Left kidney (tissue), 2 donors: ENCODE data around the gene PRR3. TPM values are rescaled to one million over a fixed set of nuclear protein-coding genes. Genes with fewer than 3 reads are reported as not detected.

Source experiments
- DNase-seq: peaks from one replicate; pipeline ENCODE4 v3.0.0-alpha.2; 2013
- polyA plus RNA-seq: library from polyadenylated mRNA; unstranded; fragments of 120-200 nt; gene quantifications from one replicate; pipeline ENCODE4 v1.2.1, GENCODE V29; 2013; ENCODE audit not compliant: insufficient read length

The PRR3 gene
- polyA plus RNA-seq, 1 donor = 40.2 TPM

- DNase-seq = no peak
These were observed 23.4 kb upstream of the PRR3 start for GRCh38 chr6:30533460-30534294.

DNA sequence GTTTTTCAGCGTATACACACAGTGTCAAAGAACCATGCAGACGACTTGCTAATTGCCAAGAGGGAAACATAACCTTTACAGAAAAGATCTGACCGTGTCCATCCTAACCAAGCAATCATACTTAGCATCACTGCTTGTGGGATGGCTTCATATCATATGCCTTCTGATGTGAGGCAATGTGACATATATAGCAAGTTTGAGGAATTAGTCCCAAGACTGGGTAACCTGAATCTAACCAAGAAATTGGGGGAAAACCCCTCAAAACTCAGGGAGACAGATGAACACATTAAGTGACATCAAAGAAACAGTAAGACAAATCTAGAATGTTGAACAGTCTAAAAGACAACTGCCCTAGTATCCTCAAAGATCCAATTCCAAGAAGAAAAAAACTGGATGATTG lies 19.2 kb upstream of the PRR3 start:
- DNase-seq = no peak

GRCh38 chr6:30541515-30542403 lies 15.3 kb upstream of the PRR3 start:
- DNase-seq = peak; percentile 84

GRCh38 chr6:30542404-30542725 lies 14.7 kb upstream of the PRR3 start:
- DNase-seq = no peak

DNA sequence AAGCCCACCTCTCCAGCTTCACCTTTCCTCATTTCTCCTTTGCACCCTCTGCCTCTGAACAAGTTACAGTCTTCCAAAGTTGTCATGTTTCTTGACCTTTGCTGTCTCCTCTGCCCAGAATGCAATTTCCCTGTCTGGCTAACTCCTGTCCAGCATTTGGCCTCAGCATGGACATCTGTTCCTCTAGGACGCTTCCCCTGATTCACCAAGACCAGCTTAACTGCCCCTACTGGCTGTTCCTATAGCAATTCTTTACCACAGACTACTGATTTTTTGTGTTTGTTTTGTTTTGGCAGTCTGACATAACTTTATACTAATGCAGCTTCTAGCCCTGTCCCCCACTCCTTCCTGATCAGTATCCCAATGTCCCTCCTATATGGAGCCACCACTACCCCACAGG lies 14.2 kb upstream of the PRR3 start:
- DNase-seq = no peak

GRCh38 chr6:30543821-30544220 lies 13.3 kb upstream of the PRR3 start:
- DNase-seq = no peak

DNA sequence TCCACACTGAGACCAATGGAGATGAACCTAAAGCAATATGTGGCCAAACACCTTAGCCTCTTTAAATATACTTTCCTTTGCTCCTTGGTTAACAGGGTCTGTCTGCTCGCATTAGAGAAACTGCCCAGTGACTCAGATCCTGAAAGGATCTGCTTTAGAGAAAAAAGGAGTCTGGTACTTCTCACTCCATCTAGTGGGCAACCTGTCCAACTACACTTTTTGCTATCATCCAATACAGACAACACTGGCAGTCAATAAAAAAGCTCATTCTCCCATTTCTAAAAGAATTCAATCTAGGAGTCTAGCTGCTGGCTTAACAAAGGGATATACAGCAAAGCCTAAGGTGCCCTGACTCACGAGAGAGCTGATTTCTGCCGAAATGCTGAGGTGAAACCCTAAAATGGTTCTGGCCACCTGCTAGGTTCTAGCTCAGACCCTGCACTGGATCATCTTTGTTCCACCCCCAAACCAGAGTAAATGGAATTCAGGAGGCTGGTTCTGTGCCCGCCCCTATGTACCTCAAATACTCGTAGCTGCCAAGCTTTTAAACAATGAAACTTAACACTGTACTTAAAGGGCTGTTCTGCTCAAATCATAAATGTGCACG lies 12.3 kb upstream of the PRR3 start:
- DNase-seq = peak; percentile 45

- DNase-seq = no peak
These were observed 9.6 kb upstream of the PRR3 start for GRCh38 chr6:30547454-30547853.

DNA sequence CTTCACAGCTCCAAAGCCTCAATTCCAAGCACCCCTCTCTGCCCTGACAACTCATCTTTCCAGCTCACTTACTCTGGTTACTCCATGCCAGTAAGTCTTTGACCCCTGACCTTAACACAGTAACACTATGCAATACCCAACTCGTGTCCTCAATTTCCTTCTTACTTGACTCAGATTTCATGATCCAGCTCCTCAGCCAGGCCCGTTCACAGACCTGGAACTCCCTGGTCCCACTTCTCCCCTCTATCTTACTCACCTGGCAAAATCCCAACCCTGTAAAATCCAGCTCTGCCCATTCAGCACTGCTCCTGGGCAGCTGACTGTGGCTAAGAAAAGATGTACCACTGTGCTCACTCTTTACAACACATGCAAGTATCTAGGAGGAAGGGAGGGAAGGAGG lies 8.7 kb upstream of the PRR3 start:
- no peak for DNase-seq

GRCh38 chr6:30554404-30554803 lies 2.7 kb upstream of the PRR3 start:
- no peak for DNase-seq

DNA sequence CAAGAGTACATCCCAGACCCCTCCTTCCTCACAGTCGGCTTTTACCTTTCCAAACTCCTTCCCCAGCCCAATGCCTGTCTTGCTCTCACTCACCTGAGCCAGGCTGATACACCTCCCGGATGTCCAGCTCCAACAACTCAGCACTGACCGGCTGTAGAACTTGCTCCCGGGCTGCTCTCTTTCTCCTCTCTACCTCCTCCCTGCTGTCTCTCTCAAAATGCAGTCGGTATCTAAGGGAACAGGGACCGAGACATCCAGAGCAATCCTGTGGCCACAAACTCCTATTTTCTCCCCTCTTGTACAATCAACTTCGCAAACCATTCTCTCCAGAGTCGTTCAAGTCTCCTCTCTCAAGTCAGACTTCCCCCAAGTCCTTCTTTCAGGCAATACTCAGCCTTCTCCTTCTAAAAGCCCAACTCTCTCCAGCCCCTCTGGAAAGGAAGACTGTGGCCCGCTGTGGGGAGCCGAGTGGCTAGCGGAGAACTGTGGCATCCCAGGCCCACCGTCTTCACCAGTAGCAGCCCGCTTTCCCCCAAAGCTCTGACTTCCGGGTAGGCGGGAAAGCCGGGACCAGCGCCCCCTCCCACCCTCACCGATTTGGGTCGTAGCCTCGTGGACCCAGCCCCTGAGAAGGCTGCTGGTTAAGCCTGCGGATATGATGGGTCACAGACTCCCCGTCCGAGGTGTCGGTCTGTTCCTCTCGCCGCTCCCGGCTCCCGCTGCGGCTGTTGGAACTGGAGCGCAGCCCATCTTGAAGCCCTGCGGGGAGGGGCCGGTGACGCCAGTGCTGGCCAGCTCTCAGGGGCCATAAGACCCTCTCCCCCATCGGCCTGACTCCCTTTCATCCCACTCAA lies 1.9 kb upstream of the PRR3 start:
- no peak for DNase-seq

DNA sequence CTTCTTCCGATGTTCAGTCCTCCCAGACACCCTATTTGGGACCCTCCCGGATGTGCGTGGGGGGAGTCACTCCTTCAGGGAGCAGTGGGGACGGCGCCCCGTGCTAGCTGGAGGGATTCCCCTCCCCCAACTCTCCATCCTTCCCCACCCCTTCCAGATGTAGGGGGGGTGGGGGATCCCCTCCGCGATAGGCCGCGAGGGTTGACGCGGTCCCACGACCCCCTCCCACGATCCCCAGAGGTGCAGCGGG lies 1.4 kb upstream of the PRR3 start:
- DNase-seq = peak; percentile 60

DNA sequence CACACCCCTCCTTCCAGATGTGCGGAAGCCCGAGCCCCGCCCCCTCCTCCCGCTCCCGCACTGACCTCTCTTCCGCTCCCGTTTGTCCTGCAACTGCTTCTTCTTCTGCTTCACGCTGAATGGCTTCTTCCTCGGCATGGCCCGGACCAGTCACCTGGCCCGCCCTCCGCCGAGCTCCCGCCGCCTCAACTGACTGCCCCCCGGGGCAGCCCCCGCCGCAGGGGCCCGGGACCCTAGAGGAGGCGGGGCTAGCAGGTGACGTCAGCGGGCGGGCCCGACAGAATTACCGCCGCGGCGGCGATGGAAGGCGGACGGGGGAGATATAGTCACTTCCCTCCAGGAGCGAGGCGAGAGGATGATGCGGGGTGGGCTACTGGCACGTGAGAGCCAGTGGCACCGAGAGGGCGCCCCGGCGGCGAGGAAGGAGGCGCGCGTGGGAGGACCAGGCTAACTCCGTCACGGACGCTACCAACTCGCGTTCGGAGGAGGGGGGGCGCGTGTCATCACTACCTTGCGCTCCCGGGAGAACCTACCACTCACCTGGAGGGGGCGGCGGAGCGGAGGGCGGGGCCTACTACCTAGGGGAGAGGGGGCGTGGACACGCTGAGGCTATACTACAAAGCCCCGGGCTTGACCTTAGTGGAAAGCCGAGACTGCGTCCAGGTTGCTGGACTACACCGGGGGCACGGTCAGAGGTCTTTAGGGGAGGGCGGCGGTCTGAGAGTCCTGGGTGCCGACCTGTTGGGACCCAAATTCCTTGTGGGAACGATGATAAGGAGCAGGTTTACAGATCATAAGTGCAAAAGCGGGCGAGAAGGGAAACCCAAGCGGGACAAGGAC lies 809 bp upstream of the PRR3 start, which contains the start of gene GNL1:
GNL1 (minus strand) TSS at position 424 of the 840 bp plus-strand sequence; CDS start at position 138, 286 bp downstream.
- DNase-seq = peak; percentile 91

DNA sequence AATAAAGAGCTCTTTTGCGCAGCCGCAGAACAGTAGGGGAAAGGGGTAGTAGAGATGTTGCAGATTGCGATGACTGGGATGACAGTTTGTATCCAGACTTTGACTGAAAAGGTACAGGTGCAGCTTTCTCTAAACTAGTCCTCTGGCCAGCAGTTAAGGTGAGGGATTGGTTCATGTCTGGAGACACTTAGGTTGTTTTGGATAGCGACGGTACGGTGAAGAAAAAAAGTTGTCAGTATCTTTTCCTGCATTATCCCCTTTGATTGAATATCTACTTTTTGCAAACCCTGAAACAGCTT lies 537 bp downstream of the PRR3 start:
- DNase-seq = no peak

DNA sequence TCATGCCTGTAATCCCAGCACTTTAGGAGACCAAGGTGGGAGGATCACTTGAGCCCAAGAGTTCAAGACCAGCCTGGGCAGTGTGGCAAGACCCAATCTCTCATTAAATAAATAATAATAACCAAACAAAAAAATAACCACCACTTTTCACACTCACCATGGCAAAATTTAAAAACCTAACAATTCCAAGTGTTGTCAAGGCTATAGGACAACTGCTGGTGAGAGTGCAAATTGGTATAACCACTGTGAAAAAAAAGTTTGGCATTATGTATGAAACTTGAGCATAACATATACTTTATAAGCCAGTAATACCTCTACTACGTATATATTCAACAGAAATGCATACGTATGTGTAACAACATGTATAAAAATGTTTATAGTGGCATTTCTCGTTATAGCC lies 3.8 kb downstream of the PRR3 start:
- no peak for DNase-seq

- no peak for DNase-seq
These were observed 5.7 kb downstream of the PRR3 start for GRCh38 chr6:30562470-30563425.

DNA sequence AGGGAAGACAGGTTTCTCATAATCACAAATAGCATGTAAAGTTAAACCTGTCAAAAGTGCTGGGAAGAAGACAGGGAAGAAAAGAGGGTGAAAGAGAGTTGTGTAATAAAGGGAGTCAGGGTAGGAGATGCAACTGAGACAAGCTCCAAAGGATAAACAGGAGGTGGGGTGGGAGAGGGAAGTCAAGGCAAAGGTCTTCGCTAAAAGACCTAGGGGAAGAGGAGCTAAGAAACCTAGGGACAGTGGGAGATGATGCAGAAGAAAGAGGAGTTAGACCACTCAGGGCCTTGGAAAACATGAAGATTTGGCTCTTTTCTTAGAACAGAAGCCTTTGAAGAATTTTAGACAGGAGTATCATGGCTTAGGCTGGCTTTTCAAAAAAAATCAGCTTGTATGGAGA lies 7.0 kb downstream of the PRR3 start:
- DNase-seq = no peak

DNA sequence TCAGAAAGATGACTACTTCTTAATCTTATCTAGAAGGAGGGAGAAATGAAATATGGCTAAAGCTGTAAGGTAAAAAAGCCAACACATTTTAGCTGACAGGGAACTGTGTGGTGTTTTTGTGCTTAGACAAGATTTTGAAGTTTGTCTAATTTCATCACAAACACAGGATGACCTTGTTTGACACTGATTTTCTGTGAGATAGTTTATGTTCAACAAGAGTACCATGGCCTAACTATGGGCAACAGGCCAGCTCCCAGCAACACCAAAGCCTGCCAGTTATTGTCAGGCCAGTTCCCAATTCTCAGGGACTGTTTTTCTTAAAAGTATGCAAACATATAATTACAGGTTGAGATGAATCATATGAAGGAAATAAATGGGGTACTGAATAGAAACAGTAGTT lies 8.7 kb downstream of the PRR3 start:
- no peak for DNase-seq

DNA sequence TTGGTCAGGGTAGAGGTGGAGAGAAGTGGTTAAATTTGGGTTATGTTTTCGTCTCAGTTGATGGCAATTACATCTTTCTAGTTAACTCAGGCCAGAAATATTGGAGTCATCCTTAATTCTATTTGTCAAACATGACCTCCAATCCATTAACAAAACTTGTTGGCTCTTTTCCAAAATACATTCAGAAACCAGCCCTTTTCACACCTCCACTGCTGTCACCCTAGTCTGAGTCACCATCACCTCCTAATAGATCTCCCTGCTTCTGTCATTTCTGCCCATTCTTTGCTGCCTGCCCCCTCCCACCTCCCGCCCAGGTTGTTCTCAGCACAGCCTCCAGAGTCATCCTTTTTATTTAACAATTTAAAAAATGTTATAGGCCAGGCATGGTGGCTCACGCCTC lies 11.2 kb downstream of the PRR3 start:
- no peak for DNase-seq

GRCh38 chr6:30570263-30570662 lies 13.2 kb downstream of the PRR3 start:
- DNase-seq = no peak

GRCh38 chr6:30570740-30571074 lies 13.6 kb downstream of the PRR3 start:
- DNase-seq = no peak
